ENCODE data around the gene AGPAT4.
"Not testable (repeated sequence)": the region's sequence is repeated elsewhere in the genome, so short reads cannot be mapped to it uniquely, and the experiment has no call there.

The AGPAT4 gene

GRCh38 chr6:161227004-161227960 lies 46.6 kb downstream of the AGPAT4 start:
- no peak for DNase-seq (ENCODE audit: low spot score)

GRCh38 chr6:161226009-161226964 lies 47.6 kb downstream of the AGPAT4 start:
- DNase-seq (ENCODE audit: low spot score): peak; percentile 33

DNA sequence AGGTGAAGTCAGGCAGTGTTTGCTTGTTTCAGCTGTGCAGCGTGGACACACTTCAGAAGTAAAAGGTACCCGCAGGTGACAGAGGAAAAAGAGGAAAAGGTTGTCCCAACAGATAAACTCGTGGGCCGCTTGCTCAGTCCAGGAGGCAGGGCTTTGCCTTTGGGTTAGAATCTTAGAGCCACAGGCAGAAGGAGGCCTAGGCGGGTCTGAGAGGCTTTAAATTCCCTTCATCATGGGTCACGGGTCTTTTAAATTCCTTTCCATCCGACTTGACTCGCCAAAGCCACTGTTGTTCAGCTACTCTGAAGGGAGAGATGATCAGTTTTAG lies 48.2 kb downstream of the AGPAT4 start:
- DNase-seq (ENCODE audit: low spot score): no peak

DNA sequence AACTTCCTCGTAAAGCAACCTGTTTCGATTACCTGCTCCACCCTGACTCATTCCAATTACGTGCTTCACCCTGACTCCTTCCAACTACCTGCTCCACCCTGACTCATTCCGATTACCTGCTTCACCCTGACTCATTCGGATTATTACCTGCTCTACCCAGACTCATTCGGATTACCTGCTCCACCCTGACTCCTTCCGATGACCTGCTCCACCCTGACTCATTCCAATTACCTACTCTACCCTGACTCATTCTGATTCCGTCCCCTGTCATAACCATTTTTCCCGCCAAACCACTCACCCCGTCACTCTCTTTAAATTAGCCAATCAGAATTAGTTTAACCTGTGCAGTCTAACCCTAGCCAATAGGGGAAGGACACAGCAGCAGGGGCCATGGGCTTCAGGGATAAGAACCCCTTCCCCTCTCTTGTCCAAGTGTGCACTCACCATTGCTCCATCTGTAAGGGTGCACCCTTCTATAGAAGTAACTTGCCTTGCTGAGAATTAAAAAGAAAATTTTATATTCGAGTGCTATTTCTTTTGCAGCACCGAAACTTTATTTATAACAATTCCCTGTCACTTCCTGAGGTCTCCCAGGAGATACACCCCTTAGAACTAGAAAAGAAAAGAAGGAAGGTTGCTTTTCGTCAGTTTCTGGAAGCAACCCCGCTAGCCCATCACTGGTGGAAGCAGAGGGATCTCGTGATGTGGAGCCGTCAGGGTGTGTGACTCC lies 48.7 kb downstream of the AGPAT4 start:
- DNase-seq (ENCODE audit: low spot score): not testable (repeated sequence)

GRCh38 chr6:161223646-161224045 lies 50.2 kb downstream of the AGPAT4 start:
- no peak for DNase-seq (ENCODE audit: low spot score)

DNA sequence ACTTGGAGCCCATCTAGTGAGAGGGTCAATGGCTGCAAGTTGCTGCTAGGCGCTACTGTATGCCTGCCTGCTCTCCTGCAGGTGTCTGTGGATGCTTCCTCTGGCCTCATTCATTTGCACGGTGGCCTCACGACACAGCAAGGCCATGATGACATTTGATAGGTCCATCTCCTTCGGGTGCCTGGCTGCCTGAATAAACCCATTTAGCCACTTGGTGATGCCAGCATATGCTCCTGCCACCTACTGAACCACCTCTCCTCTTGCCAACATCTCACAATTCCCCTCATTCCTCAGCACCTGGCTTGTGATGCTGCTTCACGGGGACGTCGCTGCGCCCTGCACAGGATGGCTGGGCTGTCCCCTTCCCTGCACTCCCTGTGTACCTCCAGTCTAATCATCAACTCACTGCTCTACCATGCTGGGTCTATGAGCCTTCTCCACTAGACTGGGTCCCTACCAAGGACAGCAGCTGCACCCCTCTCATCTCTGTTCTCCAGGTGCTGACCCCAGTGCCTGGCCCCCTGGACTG lies 51.1 kb downstream of the AGPAT4 start:
- no peak for DNase-seq (ENCODE audit: low spot score)

DNA sequence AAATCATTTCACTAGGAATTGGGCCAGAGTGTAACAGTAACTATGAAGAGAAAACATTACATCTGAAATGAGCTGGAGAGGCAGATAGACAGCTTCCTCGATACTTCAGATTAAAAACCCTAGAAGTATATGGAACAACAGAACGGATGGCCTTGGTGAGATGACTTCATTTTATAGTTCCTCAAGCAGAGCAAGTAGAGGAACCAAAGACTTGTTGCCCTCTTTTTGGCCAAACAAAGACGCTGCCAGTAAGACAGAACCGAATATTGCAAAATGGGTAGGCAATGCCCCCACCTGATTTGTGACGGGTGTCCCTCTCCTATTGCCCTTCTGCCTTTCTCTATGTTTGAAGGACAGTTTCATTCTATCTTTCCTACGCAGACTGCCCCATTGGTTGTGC lies 53.5 kb downstream of the AGPAT4 start:
- no peak for DNase-seq (ENCODE audit: low spot score)

DNA sequence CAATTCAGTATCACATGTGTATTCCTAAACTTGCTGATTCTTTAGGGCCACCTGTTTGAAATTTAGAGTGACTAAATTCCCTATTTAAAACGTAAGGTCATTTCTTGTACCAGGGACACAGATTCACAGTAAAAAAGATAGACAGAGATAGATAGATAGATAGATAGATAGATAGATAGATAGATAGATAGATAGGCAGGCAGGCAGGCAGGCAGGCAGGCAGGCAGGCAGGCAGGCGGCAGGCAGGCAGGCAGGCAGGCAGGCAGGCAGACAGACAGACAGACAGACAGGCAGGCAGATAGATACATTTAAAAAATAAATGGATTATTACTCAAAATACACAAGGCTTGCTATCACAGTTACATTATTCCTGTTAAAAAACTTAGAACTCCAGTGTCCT lies 54.2 kb downstream of the AGPAT4 start:
- no peak for DNase-seq (ENCODE audit: low spot score)

GRCh38 chr6:161218222-161218621 lies 55.6 kb downstream of the AGPAT4 start:
- no peak for DNase-seq (ENCODE audit: low spot score)

DNA sequence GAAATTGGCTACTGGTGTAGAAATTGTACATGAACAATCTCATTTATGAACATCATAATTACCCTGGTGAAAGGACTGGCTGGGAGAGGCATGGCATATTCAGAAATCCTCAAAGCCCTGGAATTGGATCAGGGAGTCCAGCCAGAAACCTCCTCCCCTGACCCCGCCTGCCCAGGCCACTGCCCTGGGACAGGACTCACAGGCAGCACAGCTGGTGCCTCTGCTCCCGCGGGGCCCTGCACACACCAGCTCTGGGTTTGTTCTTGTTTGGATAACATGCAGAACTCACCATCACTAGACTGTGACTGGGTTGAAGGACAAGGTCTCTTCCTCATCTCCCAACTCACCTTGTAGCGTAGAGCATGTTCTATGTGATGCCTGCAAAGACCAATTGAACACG lies 56.2 kb downstream of the AGPAT4 start:
- DNase-seq (ENCODE audit: low spot score): no peak

- DNase-seq (ENCODE audit: low spot score): no peak
Measured at GRCh38 chr6:161216616-161217205, 57.1 kb downstream of the AGPAT4 start.

GRCh38 chr6:161215876-161216615 lies 57.8 kb downstream of the AGPAT4 start:
- DNase-seq (ENCODE audit: low spot score): no peak

DNA sequence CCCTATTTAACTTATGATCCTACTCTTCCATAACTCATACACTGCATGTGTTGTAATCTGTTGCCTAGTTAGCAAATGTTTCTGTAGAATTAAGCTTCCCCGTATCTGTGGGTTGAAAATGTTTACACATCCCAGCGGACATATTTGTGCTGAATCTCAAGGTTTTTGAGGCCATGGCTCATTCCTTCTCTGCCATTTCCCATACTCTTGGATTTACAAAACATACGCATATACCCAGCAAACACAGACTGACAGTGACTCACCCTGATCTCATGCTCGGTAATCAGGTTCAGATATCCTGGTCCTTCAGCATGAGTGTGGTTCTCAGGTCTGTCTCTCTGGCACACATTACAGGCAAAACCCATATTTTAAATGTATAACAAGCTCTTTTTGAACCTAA lies 58.7 kb downstream of the AGPAT4 start:
- no peak for DNase-seq (ENCODE audit: low spot score)

DNA sequence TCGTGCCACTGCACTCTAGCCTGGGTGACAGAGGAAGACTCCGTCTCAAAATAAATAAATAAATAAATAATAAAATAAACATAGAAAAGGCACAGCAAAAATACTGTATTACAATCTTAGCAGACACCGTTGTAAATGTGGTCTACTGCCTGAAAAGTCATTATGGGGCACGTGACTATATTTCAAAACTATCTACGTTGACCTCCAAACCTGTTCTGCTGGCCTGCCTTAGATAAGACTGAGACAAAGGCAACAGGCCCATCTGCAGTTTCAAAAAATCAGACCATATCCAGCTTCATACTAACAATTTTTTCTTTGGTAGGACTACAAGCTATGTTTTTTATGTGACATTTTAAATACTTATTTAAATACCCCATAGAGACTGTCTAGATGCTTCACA lies 59.1 kb downstream of the AGPAT4 start:
- no peak for DNase-seq (ENCODE audit: low spot score)

DNA sequence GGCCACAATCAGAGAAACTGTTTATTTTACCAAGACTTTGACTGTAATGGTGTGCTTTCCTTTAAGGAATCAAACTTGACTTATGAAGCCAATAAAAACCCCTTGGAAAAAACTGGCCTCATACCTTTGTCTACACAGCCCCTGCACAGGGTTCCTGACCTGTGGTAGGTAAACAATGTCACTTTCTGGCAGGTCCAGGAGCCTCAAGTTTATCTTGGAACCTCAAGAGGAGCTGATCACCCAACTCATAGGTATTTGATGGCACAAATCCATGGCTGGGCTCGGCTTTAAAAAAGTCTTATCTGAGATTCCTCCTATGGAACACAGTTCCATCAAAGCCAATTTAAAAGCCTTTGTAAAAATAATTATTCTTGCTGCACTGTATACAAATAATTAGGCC lies 61.0 kb downstream of the AGPAT4 start:
- no peak for DNase-seq (ENCODE audit: low spot score)

GRCh38 chr6:161211380-161212035 lies 62.4 kb downstream of the AGPAT4 start:
- DNase-seq (ENCODE audit: low spot score): no peak

DNA sequence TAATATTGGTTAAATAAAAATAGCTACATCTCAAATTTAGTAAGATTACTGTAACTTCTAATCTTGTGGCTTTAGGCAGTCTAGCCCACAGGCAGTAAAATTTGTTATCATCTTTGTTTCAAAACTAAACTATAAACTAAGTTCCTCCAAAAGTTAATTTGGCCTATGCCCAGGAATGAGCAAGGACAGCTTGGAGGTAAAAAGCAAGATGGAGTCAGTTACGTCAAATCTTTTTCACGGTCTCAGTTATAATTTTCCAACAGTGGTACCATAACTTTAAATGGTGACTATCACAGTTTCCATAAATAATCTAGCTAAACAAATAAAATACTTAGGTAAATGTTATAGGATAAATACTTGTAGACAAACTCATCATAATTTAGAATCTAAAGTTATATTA lies 63.0 kb downstream of the AGPAT4 start:
- no peak for DNase-seq (ENCODE audit: low spot score)

DNA sequence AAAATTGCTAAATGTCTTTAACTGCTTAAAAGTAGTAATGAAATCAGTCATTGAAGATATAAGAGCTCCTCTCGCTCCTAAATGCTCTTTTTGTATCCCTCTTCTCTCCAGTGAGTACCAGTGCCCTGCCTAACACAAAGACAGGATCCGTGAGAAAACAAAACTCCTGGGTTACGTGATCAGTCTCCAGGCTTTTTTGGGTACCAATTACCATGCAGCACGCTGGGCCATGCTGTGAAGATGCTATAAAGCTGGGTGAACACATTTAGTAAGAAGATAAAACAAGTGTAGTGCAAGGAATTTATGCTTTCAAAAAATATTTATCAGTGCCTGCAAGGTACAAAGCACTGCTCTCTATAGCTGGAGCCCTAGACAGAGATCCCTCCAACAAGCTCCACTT lies 66.7 kb downstream of the AGPAT4 start:
- no peak for DNase-seq (ENCODE audit: low spot score)

DNA sequence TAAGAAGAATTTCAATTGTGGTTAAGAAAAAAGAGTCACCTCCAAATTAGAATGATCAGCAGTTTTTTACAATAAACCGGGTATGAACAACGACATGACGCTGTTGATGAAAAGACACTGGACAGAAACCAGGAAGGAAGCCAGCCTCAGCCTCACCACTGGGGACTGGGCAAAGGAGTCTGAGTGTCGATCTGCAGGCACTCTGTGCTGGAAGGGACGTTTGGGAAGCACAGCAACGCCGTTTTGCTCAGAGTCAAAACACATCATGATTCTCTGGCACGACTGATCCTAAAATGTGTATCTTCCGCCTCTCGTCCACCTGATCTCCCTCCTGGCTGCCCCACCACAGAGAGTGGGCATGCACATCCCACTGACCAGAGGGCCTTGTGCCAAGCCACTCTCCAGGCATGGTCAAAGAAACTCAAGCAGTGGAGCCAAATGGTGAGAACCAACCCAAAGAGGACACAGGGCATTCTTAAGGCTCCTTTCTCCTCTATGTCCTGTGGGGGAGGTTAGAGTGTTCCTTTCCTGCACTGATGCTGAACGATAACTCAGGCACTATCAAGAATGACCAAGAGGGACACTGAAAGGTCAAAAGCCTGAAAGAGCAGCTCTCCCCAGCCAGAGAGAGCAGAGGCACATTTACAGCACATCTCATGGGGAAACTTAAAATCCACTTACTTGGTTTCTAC lies 68.8 kb downstream of the AGPAT4 start:
- DNase-seq (ENCODE audit: low spot score): no peak

All from hematopoietic multipotent progenitor cell treated with erythropoietin and hydrocortisone succinate and interleukin-3 and kit ligand, for 15 days (in vitro differentiated cells).